Measurements from ENCODE around the gene LTBP3. TPM values are rescaled to one million over a fixed set of nuclear protein-coding genes. Genes with fewer than 3 reads are reported as not detected.
A peak's percentile ranks its signal among the peaks of the same experiment; 100 is the strongest.

Gene LTBP3
- polyA plus RNA-seq, 1 experiment: 77.7 TPM

GRCh38 chr11:65574811-65575567 is 16.8 kb upstream of the LTBP3 start:
- H3K36me3 ChIP-seq (ENCODE audit: control insufficient read depth, insufficient read depth, low read length): peaks cover 14% of the 10 kb centered on the region
- no peaks in the 10 kb centered on the region for H3K27me3 ChIP-seq (ENCODE audit: control insufficient read depth, insufficient read depth, low read length)
- CTCF ChIA-PET: interaction anchor here (0.8 to 3.9 kb wide), 6 partner anchors 10 to 242 kb away, joined by 3 to 25 read pairs (median 5); partner anchors contain the start of gene KCNK7
- DNase-seq (ENCODE audit: low read depth): no peak
- no peak for TF ChIP-seq CTCF (IDR thresholded peaks at IDR 0.05; ENCODE audit: insufficient read depth, low read depth, low read length)
- H3K4me3 ChIP-seq (ENCODE audit: low read depth, low read length): peak overlapping the region; percentile 74
- POLR2A ChIA-PET: no interaction called here

GRCh38 chr11:65574109-65574810 is 16.1 kb upstream of the LTBP3 start:
- Histone ChIP-seq H3K4me3 (ENCODE audit: low read depth, low read length) (peak overlapping the region; percentile 74), H3K36me3 (ENCODE audit: control insufficient read depth, insufficient read depth, low read length) (peaks cover 8% of the 10 kb centered on the region), H3K27me3 (ENCODE audit: control insufficient read depth, insufficient read depth, low read length) (no peaks in the 10 kb centered on the region)
- peak; percentile 70 for TF ChIP-seq CTCF (IDR thresholded peaks at IDR 0.05; ENCODE audit: insufficient read depth, low read depth, low read length)
- CTCF ChIA-PET: interaction anchor here (0.9 to 5.6 kb wide), 9 partner anchors 8 to 243 kb away, joined by 3 to 83 read pairs (median 11); partner anchors contain the start of genes KCNK7 and PCNX3
- POLR2A ChIA-PET: no interaction called here
- DNase-seq (ENCODE audit: low read depth): peak; percentile 77

- no peak for DNase-seq (ENCODE audit: low read depth)
Observed at GRCh38 chr11:65573391-65574079, 15.4 kb upstream of the LTBP3 start.

GRCh38 chr11:65572356-65573051 is 14.3 kb upstream of the LTBP3 start, which contains the start of gene FAM89B:
Gene FAM89B, plus strand, starts transcription at chr11:65572538. Its CDS starts 132 bp downstream, at chr11:65572670.
- TF ChIP-seq CTCF (IDR thresholded peaks at IDR 0.05; ENCODE audit: insufficient read depth, low read depth, low read length): no peak
- peaks cover 5% of the 10 kb centered on the region; the same call in 1 of the 2 replicates for H3K36me3 ChIP-seq (ENCODE audit: control insufficient read depth, insufficient read depth, low read length)
- no peak for DNase-seq (ENCODE audit: low read depth)
- ChIA-PET POLR2A (interaction anchor here (0.6 to 1.3 kb wide), 3 partner anchors 12 to 43 kb away, joined by 3 to 21 read pairs (median 4); partner anchors contain the start of gene PCNX3), CTCF (interaction anchor here (0.9 to 5.6 kb wide), 11 partner anchors 10 to 80 kb away, joined by 3 to 83 read pairs (median 6); partner anchors contain the start of genes PCNX3 and SCYL1)
- H3K4me3 ChIP-seq (ENCODE audit: low read depth, low read length): peak within 1 kb of the TSS; percentile 63
- H3K27me3 ChIP-seq (ENCODE audit: control insufficient read depth, insufficient read depth, low read length): no peaks in the 10 kb centered on the region

More at GRCh38 chr11:65573391-65574079, 15.4 kb upstream of the LTBP3 start:
- Histone ChIP-seq H3K36me3 (ENCODE audit: control insufficient read depth, insufficient read depth, low read length) (peaks cover 6% of the 10 kb centered on the region; the same call in 1 of the 2 replicates), H3K27me3 (ENCODE audit: control insufficient read depth, insufficient read depth, low read length) (no peaks in the 10 kb centered on the region), H3K4me3 (ENCODE audit: low read depth, low read length) (peak overlapping the region; percentile 63)
- POLR2A ChIA-PET: no interaction called here
- TF ChIP-seq CTCF (IDR thresholded peaks at IDR 0.05; ENCODE audit: insufficient read depth, low read depth, low read length): no peak
- CTCF ChIA-PET: interaction anchor here (0.7 to 5.6 kb wide), 11 partner anchors 9 to 81 kb away, joined by 3 to 83 read pairs (median 6); partner anchors contain the start of gene PCNX3
